Measurements from ENCODE around the gene TSPYL1. TPM values are rescaled to one million over a fixed set of nuclear protein-coding genes. Genes with fewer than 3 reads are reported as not detected.

Gene TSPYL1
- total and polyA plus RNA-seq, 9 donors: 39.2 to 155 (median 99.0) TPM

- Histone ChIP-seq H3K9me3 (no peaks in the 10 kb centered on the region), H3K36me3 (no peaks in the 10 kb centered on the region), H3K27me3 (no peaks in the 10 kb centered on the region), H3K4me3 (no peak overlapping the region), H3K4me1 (ENCODE audit: insufficient read depth) (peaks cover 2% of the 10 kb centered on the region), H3K27ac (no peak overlapping the region)
- WGBS, 3 donors: 19 to 24% (median 20%) methylated on average over 2 of the region's 2 CpGs
- intact Hi-C loops (cut with DNase I): no loop called here
- DNase-seq: peak; percentile 33 to 73 (median 41)
- TF ChIP-seq POLR2A (IDR thresholded peaks at IDR 0.05) (no peak), EP300 (IDR thresholded peaks at IDR 0.05) (no peak)
- TF ChIP-seq, protein P1, sequence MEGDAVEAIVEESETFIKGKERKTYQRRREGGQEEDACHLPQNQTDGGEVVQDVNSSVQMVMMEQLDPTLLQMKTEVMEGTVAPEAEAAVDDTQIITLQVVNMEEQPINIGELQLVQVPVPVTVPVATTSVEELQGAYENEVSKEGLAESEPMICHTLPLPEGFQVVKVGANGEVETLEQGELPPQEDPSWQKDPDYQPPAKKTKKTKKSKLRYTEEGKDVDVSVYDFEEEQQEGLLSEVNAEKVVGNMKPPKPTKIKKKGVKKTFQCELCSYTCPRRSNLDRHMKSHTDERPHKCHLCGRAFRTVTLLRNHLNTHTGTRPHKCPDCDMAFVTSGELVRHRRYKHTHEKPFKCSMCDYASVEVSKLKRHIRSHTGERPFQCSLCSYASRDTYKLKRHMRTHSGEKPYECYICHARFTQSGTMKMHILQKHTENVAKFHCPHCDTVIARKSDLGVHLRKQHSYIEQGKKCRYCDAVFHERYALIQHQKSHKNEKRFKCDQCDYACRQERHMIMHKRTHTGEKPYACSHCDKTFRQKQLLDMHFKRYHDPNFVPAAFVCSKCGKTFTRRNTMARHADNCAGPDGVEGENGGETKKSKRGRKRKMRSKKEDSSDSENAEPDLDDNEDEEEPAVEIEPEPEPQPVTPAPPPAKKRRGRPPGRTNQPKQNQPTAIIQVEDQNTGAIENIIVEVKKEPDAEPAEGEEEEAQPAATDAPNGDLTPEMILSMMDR (IDR thresholded peaks at IDR 0.05): no peak
These were observed 37.2 kb upstream of the TSPYL1 start for GRCh38 chr6:116316772-116317467.

- no peak for DNase-seq
- H3K36me3 ChIP-seq: no peaks in the 10 kb centered on the region
These were observed 35.1 kb upstream of the TSPYL1 start for GRCh38 chr6:116314878-116315277.

GRCh38 chr6:116314218-116314617 lies 34.5 kb upstream of the TSPYL1 start:
- Histone ChIP-seq H3K27ac (no peak overlapping the region), H3K27me3 (no peaks in the 10 kb centered on the region), H3K9me3 (no peaks in the 10 kb centered on the region), H3K4me3 (no peak overlapping the region), H3K36me3 (no peaks in the 10 kb centered on the region), H3K4me1 (ENCODE audit: insufficient read depth) (peaks cover 2% of the 10 kb centered on the region)
- intact Hi-C loops (cut with DNase I): no loop called here
- no peak for TF ChIP-seq EP300 (IDR thresholded peaks at IDR 0.05)
- no peak for TF ChIP-seq POLR2A (IDR thresholded peaks at IDR 0.05)
- TF ChIP-seq, protein P1 (IDR thresholded peaks at IDR 0.05): no peak
- DNase-seq: no peak

More at GRCh38 chr6:116314878-116315277, 35.1 kb upstream of the TSPYL1 start:
- Histone ChIP-seq H3K27ac (no peak overlapping the region), H3K27me3 (no peaks in the 10 kb centered on the region), H3K4me3 (no peak overlapping the region), H3K4me1 (ENCODE audit: insufficient read depth) (peaks cover 2% of the 10 kb centered on the region), H3K9me3 (no peaks in the 10 kb centered on the region)
- no peak for TF ChIP-seq EP300 (IDR thresholded peaks at IDR 0.05)
- TF ChIP-seq, protein P1 (IDR thresholded peaks at IDR 0.05): no peak
- TF ChIP-seq POLR2A (IDR thresholded peaks at IDR 0.05): no peak
- intact Hi-C loops (cut with DNase I): no loop called here

DNA sequence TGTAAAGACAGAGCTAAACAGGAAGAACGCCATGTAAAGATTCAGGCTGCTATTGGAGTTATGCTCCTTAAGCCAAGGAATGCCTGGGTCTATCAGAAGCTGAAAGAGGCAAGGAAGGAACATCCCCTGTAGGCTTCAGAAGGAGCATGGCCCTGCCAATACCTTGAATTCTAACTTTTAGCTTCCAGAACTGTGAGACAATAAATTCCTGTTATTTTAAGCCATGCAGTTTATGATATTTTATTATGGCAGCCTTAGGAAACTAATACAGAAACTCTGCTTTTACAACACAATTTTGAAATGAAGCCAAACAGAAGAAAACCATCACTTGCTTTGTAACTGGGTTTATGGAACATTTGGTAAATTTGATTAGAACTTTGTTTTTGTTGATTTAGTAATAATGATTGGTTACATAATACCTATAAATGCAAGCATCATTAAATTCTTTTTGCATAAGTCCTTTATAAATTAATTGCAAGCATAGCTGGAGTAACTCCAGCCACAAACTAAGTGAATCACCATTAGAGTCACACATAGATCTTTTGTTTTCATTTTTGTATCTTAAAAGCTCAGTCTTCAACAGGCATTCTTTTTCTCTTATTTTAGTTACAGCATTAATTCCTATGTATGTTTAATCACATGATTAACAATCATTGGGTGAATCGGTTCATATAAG lies 33.5 kb upstream of the TSPYL1 start:
- no peak for DNase-seq
- H3K27ac ChIP-seq: no peak overlapping the region
- WGBS, 3 donors: 39 to 50% (median 45%) methylated on average over 2 of the region's 2 CpGs
- H3K4me3 ChIP-seq: no peak overlapping the region
- intact Hi-C loops (cut with DNase I): no loop called here
- H3K36me3 ChIP-seq: no peaks in the 10 kb centered on the region
- H3K9me3 ChIP-seq: no peaks in the 10 kb centered on the region
- TF ChIP-seq, protein P1 (IDR thresholded peaks at IDR 0.05): no peak
- TF ChIP-seq POLR2A (IDR thresholded peaks at IDR 0.05) (no peak), EP300 (IDR thresholded peaks at IDR 0.05) (no peak)
- H3K4me1 ChIP-seq (ENCODE audit: insufficient read depth): peaks cover 2% of the 10 kb centered on the region
- H3K27me3 ChIP-seq: no peaks in the 10 kb centered on the region

All from ovary (tissue), 9 donors.